ENCODE data around the gene CBX1. TPM values are rescaled to one million over a fixed set of nuclear protein-coding genes. Genes with fewer than 3 reads are reported as not detected.
"Not testable (repeated sequence)": the region's sequence is repeated elsewhere in the genome, so short reads cannot be mapped to it uniquely, and the experiment has no call there.

CBX1 gene
- total RNA-seq, 1 experiment from 2014 or later, result 149 TPM

- Histone ChIP-seq H3K4me1 (peaks cover 8% of the 10 kb centered on the region), H3K27me3 (no peaks in the 10 kb centered on the region), H3K36me3 (no peaks in the 10 kb centered on the region), H3K4me3 (no peak overlapping the region), H3K9me3 (replicated peaks) (no peaks in the 10 kb centered on the region), H3K27ac (no peak overlapping the region)
- no peak for DNase-seq
Measured at GRCh38 chr17:48038687-48039086, 62.6 kb downstream of the CBX1 start.

DNA sequence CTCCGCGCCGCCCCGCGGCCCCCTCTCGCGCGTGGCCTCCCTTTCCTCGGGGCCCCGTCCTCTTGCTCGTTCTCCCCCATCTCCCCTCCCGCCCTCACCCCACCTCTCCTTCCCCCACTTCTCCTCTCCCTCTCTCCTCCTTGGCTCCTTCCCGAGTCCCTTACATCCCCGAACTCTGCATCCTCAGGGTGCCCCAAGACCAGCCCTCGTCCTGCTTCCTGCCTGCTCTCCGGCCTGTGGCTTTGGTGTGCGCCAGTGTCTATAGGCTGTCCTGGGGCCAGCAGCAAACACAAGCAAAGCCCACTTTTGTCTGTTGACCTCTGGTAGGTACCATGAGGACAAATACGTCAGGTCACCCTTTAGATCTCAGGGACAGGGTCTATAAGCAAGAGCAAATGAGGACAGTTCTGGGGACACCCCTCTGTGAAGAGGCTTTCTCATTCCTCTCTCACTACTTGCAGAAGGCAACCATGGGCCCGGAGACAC, 63.4 kb downstream of the CBX1 start:
- Histone ChIP-seq H3K4me1 (no peaks in the 10 kb centered on the region), H3K9me3 (replicated peaks) (no peaks in the 10 kb centered on the region), H3K4me3 (no peak overlapping the region), H3K27ac (no peak overlapping the region), H3K36me3 (no peaks in the 10 kb centered on the region), H3K27me3 (0 out of 2 replicates have a peak, but pooled peaks cover under 1% of the 10 kb centered on the region)
- no peak for DNase-seq

- DNase-seq, result no peak
- H3K4me3 ChIP-seq, result peak within 1 kb of the TSS; percentile 32
- H3K4me1 ChIP-seq, result no peaks in the 10 kb centered on the region
- no peak within 1 kb of the TSS for H3K27ac ChIP-seq
- 0 out of 2 replicates have a peak, but pooled peaks cover 7% of the 10 kb centered on the region for H3K27me3 ChIP-seq
- no peaks in the 10 kb centered on the region for H3K9me3 ChIP-seq (replicated peaks)
- no peaks in the 10 kb centered on the region for H3K36me3 ChIP-seq
Measured at GRCh38 chr17:48037036-48037837, 64.0 kb downstream of the CBX1 start, which contains the start of gene COPZ2. COPZ2 (minus strand) TSS chr17:48037797; CDS start chr17:48037777, 20 bp downstream.

DNA sequence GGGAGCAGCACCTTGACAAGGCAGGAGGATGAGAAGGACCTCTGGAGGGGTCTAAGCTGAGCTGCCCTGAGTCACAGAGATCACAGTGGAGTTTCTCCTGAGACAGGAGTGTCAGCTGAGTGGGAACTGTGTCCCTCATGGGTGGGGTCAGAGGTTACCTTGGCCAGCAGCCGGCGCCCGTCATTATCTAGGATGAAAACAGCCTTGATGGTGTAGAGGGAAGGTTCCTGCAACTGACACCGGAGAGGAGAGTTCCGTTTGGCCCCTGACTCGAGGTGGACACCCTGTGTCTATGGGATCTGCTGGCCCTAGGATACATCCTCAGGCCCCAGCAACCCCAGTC, 64.6 kb downstream of the CBX1 start:
- H3K27ac ChIP-seq, result no peak overlapping the region
- no peak for DNase-seq
- no peak overlapping the region for H3K4me3 ChIP-seq
- no peaks in the 10 kb centered on the region for H3K9me3 ChIP-seq (replicated peaks)
- no peaks in the 10 kb centered on the region for H3K36me3 ChIP-seq
- no peaks in the 10 kb centered on the region for H3K4me1 ChIP-seq
- 0 out of 2 replicates have a peak, but pooled peaks cover 7% of the 10 kb centered on the region for H3K27me3 ChIP-seq

GRCh38 chr17:48034734-48035133, 66.5 kb downstream of the CBX1 start:
- H3K4me3 ChIP-seq; H3K9me3 ChIP-seq (replicated peaks); H3K27me3 ChIP-seq; H3K36me3 ChIP-seq; H3K27ac ChIP-seq; H3K4me1 ChIP-seq; DNase-seq: not testable (repeated sequence)

GRCh38 chr17:48031966-48032365, 69.3 kb downstream of the CBX1 start:
- H3K4me1 ChIP-seq, result no peaks in the 10 kb centered on the region
- H3K27me3 ChIP-seq, result 0 out of 2 replicates have a peak, but pooled peaks cover 10% of the 10 kb centered on the region
- H3K4me3 ChIP-seq, result no peak overlapping the region
- no peak overlapping the region for H3K27ac ChIP-seq
- no peaks in the 10 kb centered on the region for H3K9me3 ChIP-seq (replicated peaks)
- no peak for DNase-seq
- H3K36me3 ChIP-seq, result no peaks in the 10 kb centered on the region

DNA sequence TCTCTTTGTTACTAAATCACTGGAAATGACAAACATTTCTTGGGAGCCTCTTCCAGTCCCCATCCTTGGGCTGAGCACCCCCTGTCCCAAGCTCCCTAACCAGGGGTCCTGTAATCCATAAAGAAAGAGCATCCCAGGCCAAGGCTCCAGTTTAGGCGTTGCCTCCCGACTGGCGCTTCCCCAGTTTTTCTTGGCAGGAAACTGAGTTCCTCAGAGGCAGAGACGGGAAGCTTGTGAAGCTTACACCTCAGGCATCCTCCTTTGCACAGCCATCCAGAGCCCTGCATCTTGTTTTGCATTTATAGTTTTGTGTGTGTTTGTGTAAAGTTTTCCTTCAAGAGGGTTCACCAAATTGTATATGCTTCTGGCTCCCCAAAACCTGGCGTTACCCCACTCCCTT, 70.7 kb downstream of the CBX1 start:
- H3K27me3 ChIP-seq, result 0 out of 2 replicates have a peak, but pooled peaks cover 10% of the 10 kb centered on the region
- no peak overlapping the region for H3K27ac ChIP-seq
- H3K9me3 ChIP-seq (replicated peaks), result no peaks in the 10 kb centered on the region
- H3K4me1 ChIP-seq, result peaks cover 10% of the 10 kb centered on the region; the same call in 1 of the 2 replicates
- H3K36me3 ChIP-seq, result no peaks in the 10 kb centered on the region
- DNase-seq, result no peak
- H3K4me3 ChIP-seq, result no peak overlapping the region

DNA sequence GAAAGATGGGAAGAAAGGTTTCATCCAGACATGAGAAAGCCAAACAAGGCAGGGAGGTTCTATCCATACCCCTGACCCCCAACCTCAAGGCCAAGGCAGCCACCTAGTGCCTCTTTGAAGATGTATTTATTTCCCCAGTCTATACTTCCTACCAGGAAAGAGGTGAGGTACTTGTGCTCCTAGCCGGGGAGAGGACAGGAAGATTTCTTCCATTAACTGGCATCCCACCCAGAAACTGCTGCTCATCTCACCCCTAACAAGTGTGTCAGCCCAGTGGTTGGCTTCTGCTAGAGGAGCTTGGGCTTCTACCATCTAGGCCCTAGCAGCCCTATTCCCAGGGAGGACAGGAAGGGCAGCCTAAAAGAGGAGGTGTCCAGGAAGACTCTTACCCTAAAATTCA, 72.5 kb downstream of the CBX1 start:
- Histone ChIP-seq H3K4me1 (peaks cover 14% of the 10 kb centered on the region; the same call in 1 of the 2 replicates), H3K4me3 (no peak overlapping the region), H3K27ac (no peak overlapping the region), H3K27me3 (0 out of 2 replicates have a peak, but pooled peaks cover 10% of the 10 kb centered on the region), H3K9me3 (replicated peaks) (no peaks in the 10 kb centered on the region), H3K36me3 (no peaks in the 10 kb centered on the region)
- DNase-seq, result no peak

DNA sequence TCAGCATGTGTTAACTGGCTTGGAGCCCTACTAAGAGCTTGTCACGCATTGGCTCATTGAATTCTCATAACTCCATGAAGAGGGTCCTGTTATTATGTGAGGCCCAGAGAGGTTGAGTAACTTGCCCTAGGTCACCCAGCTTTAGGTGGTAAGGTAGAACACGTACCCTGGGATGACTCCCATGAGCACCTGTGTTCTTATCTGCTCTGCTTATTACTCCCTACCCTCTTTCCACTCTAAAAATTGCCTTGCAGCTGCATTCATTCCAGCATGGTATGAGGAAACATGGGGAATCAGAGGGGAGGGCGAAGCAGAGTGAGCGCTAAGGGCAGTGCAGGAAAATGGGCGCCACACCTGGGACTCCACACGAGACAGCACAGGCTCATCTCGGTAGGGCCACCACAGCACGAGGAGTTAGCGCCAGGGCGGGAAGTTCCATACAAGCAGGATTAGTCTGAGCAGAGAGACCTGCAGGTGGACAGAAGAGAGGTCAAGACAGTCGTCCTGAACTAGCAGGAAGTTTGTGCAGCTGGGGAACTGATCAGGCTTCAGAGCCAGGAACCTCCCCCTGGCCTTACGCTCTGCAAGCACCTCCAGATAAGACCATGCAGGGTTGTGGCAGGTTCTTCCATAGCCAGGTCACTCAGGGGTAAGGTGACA, 73.8 kb downstream of the CBX1 start:
- Histone ChIP-seq H3K9me3 (replicated peaks) (no peaks in the 10 kb centered on the region), H3K27ac (no peak overlapping the region), H3K27me3 (0 out of 2 replicates have a peak, but pooled peaks cover 5% of the 10 kb centered on the region), H3K36me3 (no peaks in the 10 kb centered on the region), H3K4me1 (peaks cover 17% of the 10 kb centered on the region; the same call in 1 of the 2 replicates), H3K4me3 (no peak overlapping the region)
- DNase-seq, result no peak

DNA sequence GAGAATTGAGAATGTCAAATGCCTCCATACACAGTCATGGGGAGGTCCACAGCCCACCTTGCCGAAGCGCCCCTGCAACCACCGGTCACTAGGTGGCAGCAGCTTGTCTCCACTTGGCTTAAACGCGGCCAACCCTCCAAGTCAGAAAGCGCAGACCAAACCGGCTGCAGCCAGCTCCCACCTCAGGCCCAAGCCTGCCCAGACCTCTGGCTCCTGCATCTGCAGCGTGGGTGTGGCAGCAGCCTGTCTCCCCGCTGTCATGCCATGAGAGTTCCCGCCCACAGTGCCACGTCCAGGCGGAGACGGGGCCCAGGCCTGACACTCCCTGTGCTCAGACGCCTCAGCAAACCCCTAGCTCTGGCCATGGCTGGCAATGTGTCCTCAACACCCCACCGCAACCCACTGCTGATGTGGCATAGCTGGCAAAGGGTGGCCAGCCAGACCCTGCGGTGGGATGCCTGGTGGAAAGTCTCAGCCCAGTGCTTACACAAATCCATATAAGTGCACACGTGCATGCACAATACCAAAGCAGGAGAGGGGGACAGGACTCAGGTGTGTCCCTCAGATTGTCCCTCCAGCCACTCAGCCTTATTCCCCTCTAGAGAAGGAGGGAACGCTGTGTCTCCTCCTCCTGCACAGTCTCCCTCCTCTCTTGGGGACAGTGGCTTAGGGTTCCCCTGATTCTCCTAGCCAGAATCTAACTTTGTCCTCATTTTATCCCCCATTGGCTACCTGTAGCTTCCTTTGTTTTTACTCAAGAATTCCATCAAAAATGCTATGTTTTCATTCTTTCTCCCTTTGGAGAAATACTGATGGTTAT, 74.6 kb downstream of the CBX1 start:
- Histone ChIP-seq H3K36me3 (no peaks in the 10 kb centered on the region), H3K27me3 (0 out of 2 replicates have a peak, but pooled peaks cover 3% of the 10 kb centered on the region), H3K4me3 (no peak overlapping the region), H3K27ac (no peak overlapping the region), H3K9me3 (replicated peaks) (no peaks in the 10 kb centered on the region), H3K4me1 (peaks cover 17% of the 10 kb centered on the region; the same call in 1 of the 2 replicates)
- DNase-seq, result peak; percentile 91 to 94

DNA sequence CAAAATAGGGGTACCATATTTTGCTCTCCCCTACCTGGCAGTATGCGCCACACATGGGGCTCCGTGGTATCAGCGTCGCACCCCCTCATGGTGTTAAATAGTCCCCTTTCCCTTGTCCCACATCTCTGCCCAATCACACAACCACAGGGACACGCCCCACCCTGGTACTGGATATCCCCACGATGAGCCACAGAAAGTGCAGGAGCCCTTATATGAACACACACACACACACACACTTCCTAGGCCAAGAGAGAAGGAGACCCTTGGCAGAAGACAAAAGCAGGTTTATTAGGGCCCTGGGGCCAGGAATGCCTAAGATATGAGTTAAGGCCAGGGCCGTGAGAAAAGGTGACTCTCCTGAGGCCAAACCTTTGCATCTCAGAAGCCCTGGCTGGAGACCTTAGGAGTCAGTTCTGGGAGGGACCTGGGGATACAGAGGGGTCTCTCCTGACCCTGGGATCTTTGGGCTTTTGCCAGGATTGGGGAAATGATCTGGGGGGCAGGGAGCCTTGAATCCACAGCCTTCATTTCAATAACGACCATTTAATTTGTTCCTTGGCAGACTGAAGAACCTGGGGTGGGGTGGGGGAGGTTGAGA, 75.3 kb downstream of the CBX1 start:
- H3K27me3 ChIP-seq, result 0 out of 2 replicates have a peak, but pooled peaks cover 3% of the 10 kb centered on the region
- DNase-seq, result no peak
- no peaks in the 10 kb centered on the region for H3K36me3 ChIP-seq
- peaks cover 17% of the 10 kb centered on the region; the same call in 1 of the 2 replicates for H3K4me1 ChIP-seq
- H3K4me3 ChIP-seq, result no peak overlapping the region
- no peaks in the 10 kb centered on the region for H3K9me3 ChIP-seq (replicated peaks)
- H3K27ac ChIP-seq, result no peak overlapping the region

- Histone ChIP-seq H3K9me3 (replicated peaks) (no peaks in the 10 kb centered on the region), H3K27ac (no peak overlapping the region), H3K4me1 (peaks cover 17% of the 10 kb centered on the region; the same call in 1 of the 2 replicates), H3K4me3 (peak overlapping the region; percentile 58), H3K27me3 (0 out of 2 replicates have a peak, but pooled peaks cover 2% of the 10 kb centered on the region), H3K36me3 (no peaks in the 10 kb centered on the region)
- DNase-seq, result peak; percentile 98
Measured at GRCh38 chr17:48025040-48025903, 76.0 kb downstream of the CBX1 start.
